ENCODE measurements around the gene STARD8. TPM values are rescaled to one million over a fixed set of nuclear protein-coding genes. Genes with fewer than 3 reads are reported as not detected.
A peak's percentile ranks its signal among the peaks of the same experiment; 100 is the strongest.

The STARD8 gene
- total RNA-seq, 1 donor from 2014 or later, result 16.0 TPM

GRCh38 chrX:68717196-68717595, 69.7 kb downstream of the STARD8 start:
- Histone ChIP-seq H3K4me3 (no peak overlapping the region), H3K4me1 (no peaks in the 10 kb centered on the region), H3K36me3 (peaks cover 0 to 2% of the 10 kb centered on the region in 2 donors), H3K27ac (no peak overlapping the region), H3K27me3 (no peaks in the 10 kb centered on the region), H3K9me3 (no peaks in the 10 kb centered on the region)
- intact Hi-C loops (cut with DNase I), result no loop called here
- DNase-seq (ENCODE audit: low spot score in 2 of 2), result peak in 1 of 2 donors; percentile 49
- no peak for TF ChIP-seq CTCF (IDR thresholded peaks at IDR 0.05)

GRCh38 chrX:68717663-68718442, 70.4 kb downstream of the STARD8 start:
- Histone ChIP-seq H3K4me3 (no peak overlapping the region), H3K27me3 (no peaks in the 10 kb centered on the region), H3K9me3 (no peaks in the 10 kb centered on the region), H3K36me3 (peaks cover 0 to 3% of the 10 kb centered on the region in 2 donors), H3K4me1 (no peaks in the 10 kb centered on the region), H3K27ac (no peak overlapping the region)
- intact Hi-C loops (cut with DNase I), result no loop called here
- DNase-seq (ENCODE audit: low spot score in 2 of 2), result peak in 1 of 2 donors; percentile 48
- no peak for TF ChIP-seq CTCF (IDR thresholded peaks at IDR 0.05)

GRCh38 chrX:68718443-68718820, 71.0 kb downstream of the STARD8 start:
- no peaks in the 10 kb centered on the region for H3K4me1 ChIP-seq
- TF ChIP-seq CTCF (IDR thresholded peaks at IDR 0.05), result no peak
- H3K36me3 ChIP-seq, result peaks cover 0 to 3% of the 10 kb centered on the region in 2 donors
- H3K9me3 ChIP-seq, result no peaks in the 10 kb centered on the region
- H3K27me3 ChIP-seq, result no peaks in the 10 kb centered on the region
- no peak overlapping the region for H3K4me3 ChIP-seq
- intact Hi-C loops (cut with DNase I), result no loop called here
- DNase-seq (ENCODE audit: low spot score in 2 of 2), result peak in 1 of 2 donors; percentile 42
- no peak overlapping the region for H3K27ac ChIP-seq

GRCh38 chrX:68719181-68719903, 71.9 kb downstream of the STARD8 start:
- intact Hi-C loops (cut with DNase I), result no loop called here
- Histone ChIP-seq H3K27ac (no peak overlapping the region), H3K27me3 (no peaks in the 10 kb centered on the region), H3K36me3 (peaks cover 0 to 3% of the 10 kb centered on the region in 2 donors), H3K4me3 (no peak overlapping the region), H3K4me1 (no peaks in the 10 kb centered on the region), H3K9me3 (no peaks in the 10 kb centered on the region)
- TF ChIP-seq CTCF (IDR thresholded peaks at IDR 0.05), result no peak
- DNase-seq (ENCODE audit: low spot score in 2 of 2), result peak in 1 of 2 donors; percentile 52

GRCh38 chrX:68719904-68720614, 72.6 kb downstream of the STARD8 start:
- peaks cover 0 to 3% of the 10 kb centered on the region in 2 donors for H3K36me3 ChIP-seq

More at GRCh38 chrX:68719904-68720614, 72.6 kb downstream of the STARD8 start:
- H3K27me3 ChIP-seq, result no peaks in the 10 kb centered on the region
- H3K27ac ChIP-seq, result no peak overlapping the region
- H3K4me1 ChIP-seq, result no peaks in the 10 kb centered on the region
- no peak for TF ChIP-seq CTCF (IDR thresholded peaks at IDR 0.05)
- DNase-seq (ENCODE audit: low spot score in 2 of 2), result peak in 1 of 2 donors; percentile 45
- intact Hi-C loops (cut with DNase I), result no loop called here
- H3K4me3 ChIP-seq, result no peak overlapping the region
- H3K9me3 ChIP-seq, result no peaks in the 10 kb centered on the region
